Activated T-helper 9 cell treated with anti-CD3 and anti-CD28 coated beads, Interleukin-2, amount 50 U/mL, for 16 hours (primary cell): ENCODE data around the gene CA9.

Experiments used
- DNase-seq: peaks from one replicate; pipeline ENCODE4 v3.0.0-alpha.2; 2020; ENCODE audit warnings: low read depth

The CA9 gene

GRCh38 chr9:35651956-35652828 lies 21.5 kb upstream of the CA9 start:
- DNase-seq: no peak

GRCh38 chr9:35652829-35653209 lies 20.9 kb upstream of the CA9 start:
- no peak for DNase-seq

DNA sequence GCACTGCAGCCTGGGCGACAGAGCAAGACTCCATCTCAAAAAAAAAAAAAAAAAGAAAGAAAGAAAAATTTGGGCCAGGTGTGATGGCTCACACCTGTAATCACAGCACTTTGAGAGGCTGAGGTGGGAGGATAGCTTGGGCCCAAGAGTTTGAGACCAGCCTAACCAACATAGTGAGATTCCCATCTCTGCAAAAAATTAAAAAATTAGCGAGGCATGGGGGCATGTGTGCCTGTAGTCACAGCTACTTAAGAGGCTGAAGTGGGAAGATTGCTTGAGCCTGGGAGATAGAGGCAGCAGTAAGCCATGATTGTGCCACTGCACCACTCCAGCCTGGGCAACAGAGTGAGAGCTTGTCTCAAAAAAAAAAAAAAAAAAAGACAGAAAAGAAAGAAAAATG lies 20.1 kb upstream of the CA9 start:
- DNase-seq: no peak

- no peak for DNase-seq
These were observed 17.4 kb upstream of the CA9 start for GRCh38 chr9:35656348-35656747.

GRCh38 chr9:35656831-35657545 lies 16.7 kb upstream of the CA9 start:
- no peak for DNase-seq

DNA sequence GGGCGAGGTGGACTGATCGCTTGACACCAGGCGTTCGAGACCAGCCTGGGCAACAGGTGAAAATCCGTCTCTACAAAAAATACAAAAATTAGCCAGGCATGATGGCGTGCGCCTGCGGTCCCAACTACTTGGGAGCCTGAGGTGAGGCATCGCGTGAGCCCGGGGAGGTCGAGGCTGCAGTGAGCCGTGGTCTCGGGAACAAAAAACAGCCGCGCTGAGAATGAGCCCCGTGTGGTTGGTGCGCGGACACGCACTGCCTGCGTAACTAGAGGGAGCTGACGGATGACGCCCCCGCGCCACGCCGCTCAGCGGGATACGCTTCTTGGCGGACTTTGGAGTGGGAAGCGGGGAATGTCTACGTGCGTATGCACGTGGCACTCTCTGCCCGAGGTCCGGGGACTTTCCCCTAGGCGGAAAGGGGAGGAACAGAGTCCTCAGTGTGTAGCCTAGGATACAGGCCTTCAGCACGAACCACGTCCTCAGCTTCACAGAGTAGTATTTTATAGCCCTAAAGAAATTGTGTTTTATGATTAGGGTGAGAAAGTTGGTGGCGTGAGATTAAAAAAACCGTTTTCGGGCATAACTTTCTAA lies 16.1 kb upstream of the CA9 start, which contains the start of gene RMRP:
Gene RMRP, minus strand, starts transcription at position 474 of the 591 bp plus-strand sequence.
- DNase-seq: peak; percentile 89

GRCh38 chr9:35658137-35658967 lies 15.4 kb upstream of the CA9 start, which contains the start of gene CCDC107:
Gene CCDC107, plus strand, starts transcription at chr9:35658292. Its CDS starts 88 bp downstream, at chr9:35658380.
- peak; percentile 78 for DNase-seq

DNA sequence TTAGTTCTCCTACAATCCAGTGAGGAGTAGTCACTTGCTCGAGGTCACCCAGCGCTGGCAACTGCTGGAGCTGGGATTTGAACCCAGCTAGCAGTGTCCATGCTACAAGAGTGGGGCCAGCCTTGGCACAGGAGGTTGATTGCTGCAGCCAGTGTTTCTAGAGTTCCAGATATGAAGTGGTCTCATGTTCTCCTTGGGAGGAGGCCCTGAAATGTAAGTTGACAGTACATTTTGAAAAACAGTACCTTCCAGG lies 14.8 kb upstream of the CA9 start:
- no peak for DNase-seq

- no peak for DNase-seq
These were observed 14.4 kb upstream of the CA9 start for GRCh38 chr9:35659340-35659739.

DNA sequence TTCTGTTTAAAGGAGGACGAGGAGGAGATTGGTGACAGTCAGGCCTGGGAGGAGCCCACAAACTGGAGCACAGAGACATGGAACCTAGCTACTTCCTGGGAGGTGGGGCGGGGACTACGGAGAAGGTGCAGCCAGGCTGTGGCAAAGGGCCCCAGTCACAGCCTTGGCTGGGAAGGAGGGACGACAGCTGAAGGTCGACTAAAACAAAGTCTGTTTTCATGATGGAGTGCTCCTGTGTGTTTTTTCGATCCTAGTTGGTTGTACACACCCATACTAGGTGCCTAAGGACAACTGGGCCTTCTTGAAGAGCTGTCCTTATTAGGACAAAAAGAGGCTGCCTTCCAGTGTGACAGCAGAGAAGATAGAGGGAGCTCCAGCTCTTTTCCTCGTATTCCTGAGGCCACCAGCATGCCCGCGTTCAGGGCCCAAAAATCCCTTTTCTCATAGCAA lies 12.7 kb upstream of the CA9 start:
- DNase-seq: no peak

DNA sequence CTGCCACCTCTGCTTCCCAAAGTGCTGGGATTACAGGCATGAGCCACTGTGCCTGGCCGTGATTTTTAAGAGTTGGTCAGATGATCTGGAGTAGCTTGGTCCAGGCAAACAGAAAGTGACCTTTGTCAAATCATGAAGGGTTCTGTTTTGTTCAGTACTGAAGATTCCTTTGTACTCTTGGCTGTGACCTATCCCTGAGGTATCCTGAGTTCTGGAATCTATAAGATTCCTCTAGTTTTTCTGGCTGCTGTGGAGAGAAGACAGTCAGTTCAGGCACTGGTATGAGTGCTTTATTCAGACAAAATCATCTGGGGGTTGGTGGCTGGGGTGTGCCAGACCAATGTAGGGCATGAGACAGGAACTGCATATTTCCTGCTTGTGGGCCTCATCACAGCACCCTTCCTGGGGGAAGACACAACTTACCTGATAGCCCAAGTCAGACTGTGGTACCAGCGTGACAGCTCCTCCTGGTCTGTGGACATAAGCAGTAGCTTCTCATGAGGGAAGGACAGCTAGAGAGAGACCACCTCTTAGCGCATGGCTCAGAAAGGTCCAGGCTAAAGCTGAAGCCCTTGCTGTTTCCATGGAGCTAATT lies 11.9 kb upstream of the CA9 start:
- DNase-seq: no peak

DNA sequence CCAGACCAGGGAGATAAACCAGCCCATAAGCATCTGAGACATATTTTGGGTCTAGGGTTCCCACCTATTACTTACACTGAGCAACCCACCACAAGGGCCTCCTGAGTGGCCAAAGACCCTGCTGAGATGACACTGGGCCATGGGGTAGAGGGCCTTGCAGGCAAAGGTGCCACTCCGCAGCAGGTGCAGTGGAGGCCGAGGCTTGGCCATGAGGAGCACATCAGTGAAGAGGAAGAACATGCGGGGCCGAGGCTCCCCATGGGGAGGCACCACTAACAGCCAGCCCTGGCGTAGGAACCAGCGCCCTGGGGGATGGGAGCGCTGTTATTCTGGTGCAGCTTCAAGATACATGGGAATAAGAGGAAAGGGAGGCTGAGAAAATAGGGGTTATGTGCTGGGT lies 11.3 kb upstream of the CA9 start:
- DNase-seq: no peak

- DNase-seq: peak; percentile 57
These were observed 8.9 kb upstream of the CA9 start, which contains the start of gene ARHGEF39 for GRCh38 chr9:35664531-35665470. Gene ARHGEF39, minus strand, starts transcription at chr9:35665195. Its CDS starts 26 bp downstream, at chr9:35665169.

GRCh38 chr9:35665471-35665818 lies 8.3 kb upstream of the CA9 start:
- no peak for DNase-seq

- no peak for DNase-seq
These were observed 7.7 kb upstream of the CA9 start for GRCh38 chr9:35666045-35666444.

DNA sequence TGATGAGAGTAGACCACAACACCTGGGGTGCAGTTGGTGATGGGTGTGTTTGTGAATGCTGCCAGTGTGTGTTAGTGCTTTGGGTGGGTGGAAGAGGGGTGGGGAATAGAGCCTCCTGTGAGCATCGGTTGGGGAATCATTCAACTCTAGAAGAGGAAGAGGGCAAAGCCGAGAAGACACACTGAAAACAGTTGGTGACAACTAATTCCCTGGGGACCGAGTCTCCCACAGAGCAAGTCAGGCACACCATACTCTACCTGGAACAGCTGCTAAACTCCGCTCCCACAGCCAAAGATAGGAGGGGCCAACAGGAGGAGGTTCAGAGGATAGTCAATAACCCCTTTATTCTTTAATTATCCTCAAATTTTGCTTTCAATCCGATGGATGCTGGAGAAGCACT lies 7.2 kb upstream of the CA9 start:
- no peak for DNase-seq

DNA sequence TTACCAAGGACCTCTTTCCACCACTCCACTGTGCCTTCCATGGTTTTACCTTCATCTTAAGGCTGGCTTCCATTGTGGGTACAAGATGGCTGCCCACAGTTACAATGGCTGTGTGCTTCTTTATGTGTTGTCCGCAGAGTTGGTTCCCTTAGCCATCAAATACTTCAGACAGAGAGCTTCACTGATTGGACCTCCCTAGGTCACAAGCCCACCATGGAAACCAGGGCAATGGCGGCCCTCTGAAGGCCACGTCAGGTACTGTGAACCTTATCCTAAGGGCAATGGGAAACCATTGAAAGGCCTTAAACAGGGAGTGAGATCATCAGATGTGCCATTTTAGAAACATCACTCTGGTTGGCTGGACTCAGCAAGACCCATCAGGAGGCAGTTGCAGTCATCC lies 5.8 kb upstream of the CA9 start:
- DNase-seq: no peak

DNA sequence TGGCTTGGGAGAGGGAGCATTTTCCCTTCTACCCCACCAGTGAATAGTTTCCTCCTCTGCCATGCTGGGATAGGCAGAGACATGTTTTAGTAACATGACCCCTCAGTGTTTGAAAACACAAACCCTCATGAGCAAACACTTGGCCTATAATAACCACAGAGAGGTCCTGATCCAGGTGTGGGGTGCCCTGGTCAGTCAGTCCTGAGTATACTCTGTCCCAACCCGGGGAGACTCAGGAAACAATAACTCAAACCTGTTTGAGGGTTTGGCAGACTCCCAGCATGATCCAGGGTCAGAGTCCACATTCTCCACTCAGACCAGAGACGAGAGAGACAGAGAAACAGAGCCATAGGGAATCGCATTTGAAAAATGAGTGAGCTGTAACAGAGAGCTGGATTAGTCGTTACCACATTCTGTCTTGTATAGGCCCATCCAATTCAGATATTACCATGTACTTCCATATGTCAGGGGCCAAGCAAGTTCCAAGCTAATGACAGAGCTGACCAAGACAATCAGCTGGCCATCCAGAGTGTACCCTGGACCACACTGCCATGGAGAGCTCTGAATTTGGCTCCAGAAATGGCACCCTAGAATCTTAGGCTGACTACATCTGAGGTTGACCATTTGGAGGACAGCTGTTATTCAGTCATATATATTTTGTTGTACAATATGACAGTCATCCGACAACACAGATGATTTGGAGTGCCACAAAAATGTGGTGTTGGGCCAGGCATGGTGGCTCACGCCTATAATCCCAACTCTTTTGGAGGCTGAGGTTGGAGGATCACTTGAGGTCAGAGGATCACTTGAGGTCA lies 4.2 kb upstream of the CA9 start:
- DNase-seq: no peak

GRCh38 chr9:35674025-35674361 lies 265 bp downstream of the CA9 start:
- no peak for DNase-seq

GRCh38 chr9:35675204-35675603 lies 1.5 kb downstream of the CA9 start:
- no peak for DNase-seq
